Urinary bladder (tissue), 4 donors: ENCODE data around the gene FDXR. TPM values are rescaled to one million over a fixed set of nuclear protein-coding genes. Genes with fewer than 3 reads are reported as not detected.

ENCODE experiments used
- DNase-seq: peaks from one replicate; pipeline ENCODE4 v3.0.0-alpha.2; 2015; ENCODE audit errors: extremely low spot score
- H3K27ac ChIP-seq: one replicate; pipeline ENCODE4 v1.5.1; 2013; ENCODE audit warnings: low read depth, mild to moderate bottlenecking, moderate library complexity
- H3K36me3 ChIP-seq: one replicate; pipeline ENCODE4 v1.6.1; 2013; ENCODE audit warnings: mild to moderate bottlenecking, moderate library complexity; ENCODE audit not compliant: insufficient read depth
- H3K4me1 ChIP-seq: one replicate; pipeline ENCODE4 v1.6.1; 2013; ENCODE audit warnings: mild to moderate bottlenecking, moderate library complexity; ENCODE audit not compliant: insufficient read depth
- H3K4me3 ChIP-seq: one replicate; pipeline ENCODE4 v1.5.1; 2013; ENCODE audit warnings: low read depth, low read length
- WGBS: extraction: QIAGEN DNeasy Blood & Tissue Kit; methylation state at CpG from one replicate; pipeline ENCODE4 v1.1.7; 2013; 5-methylcytosine and 5-hydroxymethylcytosine counted together
- polyA plus RNA-seq: library from polyadenylated mRNA; stranded (reverse); fragments of 200-250 nt; gene quantifications from one replicate; pipeline ENCODE4 v1.2.3, GENCODE V29; 2013
- total RNA-seq: library from RNA; depleted of rRNA; stranded (reverse); fragments of >200 nt; gene quantifications from one replicate; pipeline ENCODE4 v1.2.3, GENCODE V29; 2014
- donor health status: healthy with polysubstance abuse.
- donor health status: healthy.

The FDXR gene
- total and polyA plus RNA-seq, 2 donors: 3.7 to 12.3 TPM

- peaks cover under 1% of the 10 kb centered on the region for H3K4me1 ChIP-seq
- no peaks in the 10 kb centered on the region for H3K36me3 ChIP-seq
- DNase-seq: no peak
- no peak overlapping the region for H3K27ac ChIP-seq
- H3K4me3 ChIP-seq: no peak overlapping the region
- 53% methylated on average over 13 of the region's 13 CpGs for WGBS
Measured at GRCh38 chr17:74888469-74888868, 15.7 kb upstream of the FDXR start.

GRCh38 chr17:74883241-74883745, 10.5 kb upstream of the FDXR start:
- no peak overlapping the region for H3K4me3 ChIP-seq
- 58% methylated on average over 15 of the region's 15 CpGs for WGBS

GRCh38 chr17:74882517-74883240, 9.9 kb upstream of the FDXR start:
- Histone ChIP-seq H3K36me3 (no peaks in the 10 kb centered on the region), H3K4me3 (no peak overlapping the region), H3K4me1 (no peaks in the 10 kb centered on the region), H3K27ac (no peak overlapping the region)
- WGBS: 66% methylated on average over 20 of the region's 20 CpGs
- DNase-seq: no peak

More at GRCh38 chr17:74883241-74883745, 10.5 kb upstream of the FDXR start:
- no peaks in the 10 kb centered on the region for H3K4me1 ChIP-seq
- no peak overlapping the region for H3K27ac ChIP-seq
- no peak for DNase-seq
- no peaks in the 10 kb centered on the region for H3K36me3 ChIP-seq

- WGBS: 64% methylated on average over 11 of the region's 11 CpGs
- no peak overlapping the region for H3K4me3 ChIP-seq
- no peak for DNase-seq
- no peaks in the 10 kb centered on the region for H3K36me3 ChIP-seq
- no peaks in the 10 kb centered on the region for H3K4me1 ChIP-seq
- H3K27ac ChIP-seq: no peak overlapping the region
Measured at GRCh38 chr17:74881073-74881472, 8.3 kb upstream of the FDXR start.

GRCh38 chr17:74879308-74879707, 6.5 kb upstream of the FDXR start:
- Histone ChIP-seq H3K27ac (no peak overlapping the region), H3K4me3 (no peak overlapping the region), H3K4me1 (no peaks in the 10 kb centered on the region), H3K36me3 (no peaks in the 10 kb centered on the region)
- WGBS: 88% methylated on average over 16 of the region's 16 CpGs
- no peak for DNase-seq

- H3K4me3 ChIP-seq: no peak overlapping the region
- no peak for DNase-seq
- 62% methylated on average over 2 of the region's 2 CpGs for WGBS
- no peak overlapping the region for H3K27ac ChIP-seq
- H3K4me1 ChIP-seq: no peaks in the 10 kb centered on the region
- H3K36me3 ChIP-seq: no peaks in the 10 kb centered on the region
Measured at GRCh38 chr17:74878658-74879057, 5.9 kb upstream of the FDXR start.

- H3K4me3 ChIP-seq: no peak overlapping the region
- peak; percentile 42 for DNase-seq
- H3K36me3 ChIP-seq: no peaks in the 10 kb centered on the region
- H3K4me1 ChIP-seq: no peaks in the 10 kb centered on the region
- no peak overlapping the region for H3K27ac ChIP-seq
- WGBS: 45% methylated on average over 19 of the region's 19 CpGs
Measured at GRCh38 chr17:74877592-74878548, 5.1 kb upstream of the FDXR start.

GRCh38 chr17:74875977-74876593, 3.3 kb upstream of the FDXR start:
- DNase-seq: no peak
- no peaks in the 10 kb centered on the region for H3K36me3 ChIP-seq
- no peak overlapping the region for H3K4me3 ChIP-seq
- 47% methylated on average over 6 of the region's 6 CpGs for WGBS
- no peak overlapping the region for H3K27ac ChIP-seq
- H3K4me1 ChIP-seq: no peaks in the 10 kb centered on the region

GRCh38 chr17:74875155-74875976, 2.6 kb upstream of the FDXR start:
- H3K4me1 ChIP-seq: no peaks in the 10 kb centered on the region
- H3K4me3 ChIP-seq: no peak overlapping the region
- DNase-seq: no peak
- no peak overlapping the region for H3K27ac ChIP-seq
- no peaks in the 10 kb centered on the region for H3K36me3 ChIP-seq
- 66% methylated on average over 5 of the region's 5 CpGs for WGBS

- WGBS: 98% methylated on average over 5 of the region's 5 CpGs
- no peaks in the 10 kb centered on the region for H3K36me3 ChIP-seq
Measured at GRCh38 chr17:74874615-74875037, 1.8 kb upstream of the FDXR start.

GRCh38 chr17:74873874-74874614, 1.2 kb upstream of the FDXR start:
- H3K36me3 ChIP-seq: no peaks in the 10 kb centered on the region
- peak overlapping the region; percentile 41 for H3K4me3 ChIP-seq
- H3K27ac ChIP-seq: no peak overlapping the region
- H3K4me1 ChIP-seq: no peaks in the 10 kb centered on the region
- WGBS: 63% methylated on average over 6 of the region's 6 CpGs
- no peak for DNase-seq

More at GRCh38 chr17:74874615-74875037, 1.8 kb upstream of the FDXR start:
- H3K27ac ChIP-seq: no peak overlapping the region
- no peak for DNase-seq
- no peaks in the 10 kb centered on the region for H3K4me1 ChIP-seq
- no peak overlapping the region for H3K4me3 ChIP-seq
